Testis (tissue), 2 donors: Measurements from ENCODE around the gene HDAC9.

ENCODE experiments used
- CTCF ChIP-seq, 3 experiments: fragments of 450-650 bp in 2 of 3; fragments of 200-600 bp in 1 of 3; sonication (generic) in 1 of 3; IDR thresholded peaks; one replicate each; pipeline ENCODE4 v1.5.1; 2016 to 2019; ENCODE audit warnings: antibody characterized with exemption in 3 of 3, mild to moderate bottlenecking in 2 of 3, moderate library complexity in 1 of 3
- POLR2A ChIP-seq: fragments of 450-650 bp; IDR thresholded peaks from one replicate; pipeline ENCODE4 v1.6.1; 2017; ENCODE audit warnings: antibody characterized with exemption, mild to moderate bottlenecking, moderate library complexity

GRCh38 chr7:18971839-18972238 is 476.3 kb downstream of the HDAC9 start:
- TF ChIP-seq CTCF (IDR thresholded peaks at IDR 0.05): no peak
- no peak for TF ChIP-seq POLR2A
